ENCODE data around the gene SLC26A5.
A peak's percentile ranks its signal among the peaks of the same experiment; 100 is the strongest.

Gene SLC26A5

DNA sequence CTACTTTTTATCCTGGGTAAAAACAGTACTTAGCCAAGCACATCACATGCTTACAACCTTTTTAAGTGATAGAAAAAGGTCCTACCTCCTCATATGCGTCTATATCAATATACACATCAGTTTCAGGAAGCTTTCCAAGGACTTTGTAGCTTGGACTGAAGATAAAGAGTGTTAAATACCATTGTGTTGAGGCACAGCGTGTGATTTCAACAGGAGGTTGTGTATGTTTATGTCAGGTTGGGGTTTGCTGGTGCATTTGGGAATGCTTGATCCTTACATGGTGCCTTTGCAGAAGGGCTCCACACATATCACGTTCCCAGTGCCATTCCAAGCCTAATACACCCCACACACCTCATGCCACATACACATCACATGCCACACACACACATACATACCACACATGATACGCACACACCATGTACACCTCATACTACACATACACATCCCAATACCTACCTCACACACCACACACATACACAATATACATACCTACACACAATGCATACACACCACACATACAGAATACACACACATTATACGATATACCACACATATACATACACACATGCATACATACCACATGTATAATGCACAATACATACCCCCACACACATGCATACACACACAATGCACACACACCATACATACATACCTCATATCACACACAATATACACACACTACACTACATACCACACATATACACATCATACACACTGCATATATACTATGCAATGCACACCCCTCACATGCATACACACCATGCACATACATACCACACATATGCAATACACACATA is 65.4 kb downstream of the SLC26A5 start:
- Histone ChIP-seq H3K27ac (ENCODE audit: low read depth, low read length) (no peak overlapping the region), H3K9ac (ENCODE audit: low read depth, low read length) (no peak overlapping the region), H3K4me3 (ENCODE audit: low read depth, low read length) (no peak overlapping the region), H3K27me3 (ENCODE audit: control insufficient read depth, insufficient read depth, low read length) (no peaks in the 10 kb centered on the region), H3K9me3 (ENCODE audit: control insufficient read depth, insufficient read depth, low read length) (no peaks in the 10 kb centered on the region), H3K4me1 (ENCODE audit: control insufficient read depth, insufficient read depth, low read length) (no peaks in the 10 kb centered on the region), H3K36me3 (ENCODE audit: control insufficient read depth, insufficient read depth, low read length) (no peaks in the 10 kb centered on the region)

DNA sequence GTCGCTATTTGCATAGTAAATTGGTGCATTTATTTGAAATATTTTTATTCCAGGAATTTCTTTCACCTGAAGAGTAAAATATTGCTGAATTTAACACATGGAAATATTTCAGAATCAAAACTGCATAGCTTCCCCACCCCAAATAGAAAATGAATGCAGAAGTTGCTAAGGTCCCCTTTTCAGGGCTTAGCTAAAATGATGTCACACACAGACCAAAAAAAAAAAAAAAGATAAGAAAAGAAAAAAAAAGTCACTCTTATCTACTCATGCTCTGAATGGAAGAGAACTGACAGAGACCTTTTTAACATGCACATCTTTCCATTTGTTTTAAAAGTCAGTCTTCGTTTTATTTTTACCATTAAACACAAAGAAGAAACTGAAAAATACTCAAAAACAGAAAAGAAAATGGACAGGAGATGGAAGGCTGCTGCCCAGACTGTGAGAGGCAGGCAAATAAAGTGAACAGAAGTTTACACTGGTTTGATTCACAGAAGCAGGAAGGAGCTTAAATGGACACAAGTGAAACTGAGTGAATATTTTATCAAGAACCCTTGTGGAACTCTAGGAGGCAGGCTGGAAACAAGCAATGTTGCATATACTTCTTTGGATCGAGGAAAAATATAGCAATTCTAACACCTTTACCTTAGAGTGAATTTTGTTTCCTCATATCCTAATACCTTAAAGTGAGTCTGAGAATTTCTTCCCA is 66.6 kb downstream of the SLC26A5 start:
- Histone ChIP-seq H3K27me3 (ENCODE audit: control insufficient read depth, insufficient read depth, low read length) (no peaks in the 10 kb centered on the region), H3K27ac (ENCODE audit: low read depth, low read length) (no peak overlapping the region), H3K9me3 (ENCODE audit: control insufficient read depth, insufficient read depth, low read length) (no peaks in the 10 kb centered on the region), H3K4me1 (ENCODE audit: control insufficient read depth, insufficient read depth, low read length) (no peaks in the 10 kb centered on the region), H3K4me3 (ENCODE audit: low read depth, low read length) (no peak overlapping the region), H3K36me3 (ENCODE audit: control insufficient read depth, insufficient read depth, low read length) (no peaks in the 10 kb centered on the region), H3K9ac (ENCODE audit: low read depth, low read length) (no peak overlapping the region)

DNA sequence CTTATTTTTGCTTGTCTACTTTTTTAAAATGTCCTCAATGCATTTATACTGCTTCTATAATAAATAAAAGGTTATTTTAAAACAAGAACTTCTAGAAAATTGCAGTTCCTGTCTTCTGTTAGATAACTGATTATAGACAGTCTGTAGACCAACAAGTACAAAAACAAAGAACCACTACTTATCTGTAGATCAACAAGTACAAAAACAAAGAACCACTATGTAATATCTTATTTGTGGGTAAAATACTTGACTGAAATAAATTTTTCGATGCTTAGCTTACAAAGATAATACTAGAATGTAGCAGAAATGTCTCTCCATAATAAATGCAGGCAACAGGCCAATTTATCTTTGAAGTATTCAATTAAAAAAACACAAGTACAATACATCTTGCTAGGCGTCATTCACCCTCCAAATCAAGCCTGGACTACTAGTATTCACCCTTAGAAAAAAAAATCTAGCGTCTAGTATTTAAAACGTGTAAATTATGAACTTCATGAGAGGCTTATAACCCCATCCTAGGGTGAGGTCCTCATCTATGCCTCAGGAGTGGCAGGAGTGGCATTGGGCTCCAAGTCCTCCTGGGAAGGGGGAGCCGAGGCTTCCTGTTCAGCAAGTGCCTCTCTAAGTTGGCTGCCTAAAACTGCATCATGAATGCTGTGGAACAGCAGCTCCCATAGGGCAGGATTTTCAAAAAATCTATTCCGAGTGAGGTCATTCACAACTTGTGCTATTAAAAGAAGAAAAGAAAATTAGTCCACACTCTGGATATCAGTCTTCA is 72.0 kb downstream of the SLC26A5 start:
- Histone ChIP-seq H3K27ac (ENCODE audit: low read depth, low read length) (no peak overlapping the region), H3K36me3 (ENCODE audit: control insufficient read depth, insufficient read depth, low read length) (peaks cover 5% of the 10 kb centered on the region), H3K4me1 (ENCODE audit: control insufficient read depth, insufficient read depth, low read length) (no peaks in the 10 kb centered on the region), H3K9me3 (ENCODE audit: control insufficient read depth, insufficient read depth, low read length) (no peaks in the 10 kb centered on the region), H3K27me3 (ENCODE audit: control insufficient read depth, insufficient read depth, low read length) (no peaks in the 10 kb centered on the region), H3K9ac (ENCODE audit: low read depth, low read length) (no peak overlapping the region), H3K4me3 (ENCODE audit: low read depth, low read length) (no peak overlapping the region)

DNA sequence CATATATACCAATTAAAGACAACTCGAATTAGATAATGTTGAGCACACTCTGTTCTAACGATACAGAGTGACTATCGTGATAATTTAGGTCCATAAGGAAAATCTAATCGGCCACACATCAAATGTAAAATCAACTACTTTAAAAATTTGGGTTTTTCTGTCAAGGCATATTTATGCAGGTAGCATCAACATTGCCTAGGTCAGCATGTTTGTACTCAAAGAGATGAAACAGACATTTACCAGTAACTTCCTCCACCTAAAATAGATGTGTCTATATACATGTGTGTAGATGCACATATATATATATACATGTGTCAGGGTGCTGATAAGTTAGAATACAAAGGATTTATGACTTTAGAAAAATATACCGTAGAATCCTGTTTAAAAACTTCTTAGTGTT is 76.6 kb downstream of the SLC26A5 start:
- Histone ChIP-seq H3K4me1 (ENCODE audit: control insufficient read depth, insufficient read depth, low read length) (no peaks in the 10 kb centered on the region), H3K27me3 (ENCODE audit: control insufficient read depth, insufficient read depth, low read length) (no peaks in the 10 kb centered on the region), H3K27ac (ENCODE audit: low read depth, low read length) (no peak overlapping the region), H3K9me3 (ENCODE audit: control insufficient read depth, insufficient read depth, low read length) (no peaks in the 10 kb centered on the region), H3K4me3 (ENCODE audit: low read depth, low read length) (no peak overlapping the region), H3K9ac (ENCODE audit: low read depth, low read length) (no peak overlapping the region), H3K36me3 (ENCODE audit: control insufficient read depth, insufficient read depth, low read length) (peaks cover 52% of the 10 kb centered on the region)

DNA sequence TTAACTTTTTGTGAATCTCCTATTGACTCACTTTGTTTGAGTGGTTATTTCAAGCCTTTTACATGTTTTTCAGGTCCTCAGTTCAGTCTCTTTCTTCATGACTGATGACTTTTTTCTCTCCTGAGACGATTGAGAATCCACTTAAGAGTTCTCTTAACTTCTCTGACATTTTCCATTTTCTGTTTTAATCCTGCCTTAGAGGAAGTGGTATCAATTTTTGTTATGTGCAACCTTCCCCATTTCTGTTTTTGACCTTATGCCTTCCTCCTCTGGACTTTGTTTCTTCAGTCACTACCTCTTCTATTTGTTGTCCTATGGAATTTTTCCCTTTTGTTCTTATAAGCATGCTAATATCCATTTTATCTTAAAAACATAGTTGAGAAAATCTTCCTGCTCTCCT is 96.2 kb downstream of the SLC26A5 start:
- Histone ChIP-seq H3K9ac (ENCODE audit: low read depth, low read length) (no peak overlapping the region), H3K4me1 (ENCODE audit: control insufficient read depth, insufficient read depth, low read length) (peaks cover 9% of the 10 kb centered on the region; the same call in 1 of the 2 replicates), H3K27me3 (ENCODE audit: control insufficient read depth, insufficient read depth, low read length) (no peaks in the 10 kb centered on the region), H3K4me3 (ENCODE audit: low read depth, low read length) (no peak overlapping the region), H3K27ac (ENCODE audit: low read depth, low read length) (no peak overlapping the region), H3K9me3 (ENCODE audit: control insufficient read depth, insufficient read depth, low read length) (no peaks in the 10 kb centered on the region), H3K36me3 (ENCODE audit: control insufficient read depth, insufficient read depth, low read length) (peaks cover 45% of the 10 kb centered on the region)

DNA sequence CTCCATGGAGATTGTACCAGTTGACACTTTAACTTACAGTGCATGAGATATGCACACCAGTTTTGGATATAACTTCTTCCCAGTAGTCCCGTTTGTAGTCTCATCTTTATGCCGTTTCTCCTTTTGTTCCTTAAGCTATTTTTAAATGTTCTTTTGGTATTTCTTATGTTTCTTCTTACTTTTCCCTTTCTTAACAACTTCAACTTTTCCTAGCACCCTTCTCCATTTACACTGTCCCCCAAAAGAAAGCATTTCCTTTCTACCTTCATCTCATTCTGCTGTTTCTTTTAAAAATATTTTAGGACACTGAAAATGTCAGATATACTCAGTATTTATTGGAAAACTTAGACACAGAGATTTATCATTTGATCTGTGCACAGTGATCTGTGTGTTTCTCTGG is 97.0 kb downstream of the SLC26A5 start:
- no peaks in the 10 kb centered on the region for H3K9me3 ChIP-seq (ENCODE audit: control insufficient read depth, insufficient read depth, low read length)
- H3K36me3 ChIP-seq (ENCODE audit: control insufficient read depth, insufficient read depth, low read length) = peaks cover 37% of the 10 kb centered on the region
- H3K9ac ChIP-seq (ENCODE audit: low read depth, low read length) = no peak overlapping the region
- H3K4me3 ChIP-seq (ENCODE audit: low read depth, low read length) = peak overlapping the region; percentile 99
- H3K27me3 ChIP-seq (ENCODE audit: control insufficient read depth, insufficient read depth, low read length) = no peaks in the 10 kb centered on the region
- H3K27ac ChIP-seq (ENCODE audit: low read depth, low read length) = no peak overlapping the region
- H3K4me1 ChIP-seq (ENCODE audit: control insufficient read depth, insufficient read depth, low read length) = peaks cover 9% of the 10 kb centered on the region; the same call in 1 of the 2 replicates

DNA sequence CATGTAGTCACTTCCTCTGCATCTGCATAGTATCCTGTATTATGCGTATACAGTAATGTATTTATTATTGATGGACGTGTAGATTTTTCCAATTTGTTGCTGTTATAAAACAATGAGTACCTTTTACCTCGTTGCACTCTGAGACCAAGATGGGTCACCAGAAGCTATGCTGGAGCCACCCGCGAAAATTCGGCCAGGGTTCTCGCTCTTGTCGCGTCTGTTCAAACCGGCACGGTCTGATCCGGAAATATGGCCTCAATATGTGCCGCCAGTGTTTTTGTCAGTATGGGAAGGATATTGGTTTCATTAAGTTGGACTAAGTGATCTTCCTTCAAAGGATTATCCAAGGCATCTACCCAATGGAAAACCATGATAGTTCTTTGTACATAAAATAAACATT is 97.6 kb downstream of the SLC26A5 start:
- H3K27me3 ChIP-seq (ENCODE audit: control insufficient read depth, insufficient read depth, low read length) = no peaks in the 10 kb centered on the region
- peaks cover 32% of the 10 kb centered on the region for H3K36me3 ChIP-seq (ENCODE audit: control insufficient read depth, insufficient read depth, low read length)
- H3K9ac ChIP-seq (ENCODE audit: low read depth, low read length) = no peak overlapping the region
- no peak overlapping the region for H3K27ac ChIP-seq (ENCODE audit: low read depth, low read length)
- H3K4me1 ChIP-seq (ENCODE audit: control insufficient read depth, insufficient read depth, low read length) = peaks cover 11% of the 10 kb centered on the region; the same call in 1 of the 2 replicates
- H3K4me3 ChIP-seq (ENCODE audit: low read depth, low read length) = peak overlapping the region; percentile 99
- no peaks in the 10 kb centered on the region for H3K9me3 ChIP-seq (ENCODE audit: control insufficient read depth, insufficient read depth, low read length)

DNA sequence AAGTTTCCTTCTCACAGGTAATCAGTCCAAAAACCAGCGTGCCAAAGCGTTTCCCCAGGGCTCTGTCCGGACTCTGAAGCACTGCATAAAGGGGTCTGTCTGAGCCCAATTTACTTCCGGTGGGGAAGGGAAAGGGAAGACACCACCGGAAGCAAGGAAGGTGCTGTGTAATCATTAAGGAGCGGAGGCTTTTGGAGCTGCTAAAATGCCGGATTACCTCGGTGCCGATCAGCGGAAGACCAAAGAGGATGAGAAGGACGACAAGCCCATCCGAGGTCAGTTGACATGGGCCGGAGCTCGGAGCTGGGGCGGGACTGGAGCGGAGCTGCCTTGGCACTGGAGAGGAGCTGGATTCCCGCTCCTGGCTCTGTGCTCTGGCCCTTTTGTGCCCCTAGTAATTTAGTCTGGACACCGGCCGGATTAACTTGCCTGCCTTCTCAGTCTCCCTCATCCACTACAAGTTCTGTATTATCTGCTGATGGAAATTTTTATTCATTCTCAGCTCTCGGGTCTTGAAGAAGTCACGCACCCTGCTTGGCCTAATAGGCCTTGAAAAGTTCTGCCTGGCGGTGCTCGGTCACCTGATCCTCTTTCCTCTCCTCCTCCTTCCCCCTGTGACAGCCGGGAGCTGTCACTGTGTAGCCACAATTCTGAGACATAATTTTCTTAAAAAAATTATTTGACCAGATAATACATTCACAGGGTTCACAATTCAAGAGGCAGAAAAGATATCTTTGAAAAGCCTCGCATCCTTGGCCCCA is 98.3 kb downstream of the SLC26A5 start, which contains the start of gene PSMC2:
Gene PSMC2, plus strand, starts transcription at position 137 of the 761 bp plus-strand sequence. Its CDS starts 69 bp downstream, at position 206.
- Histone ChIP-seq H3K4me1 (ENCODE audit: control insufficient read depth, insufficient read depth, low read length) (peaks cover 14% of the 10 kb centered on the region; the same call in 1 of the 2 replicates), H3K36me3 (ENCODE audit: control insufficient read depth, insufficient read depth, low read length) (peaks cover 25% of the 10 kb centered on the region), H3K9me3 (ENCODE audit: control insufficient read depth, insufficient read depth, low read length) (no peaks in the 10 kb centered on the region), H3K4me3 (ENCODE audit: low read depth, low read length) (peak within 1 kb of the TSS; percentile 99), H3K27me3 (ENCODE audit: control insufficient read depth, insufficient read depth, low read length) (no peaks in the 10 kb centered on the region), H3K9ac (ENCODE audit: low read depth, low read length) (peak within 1 kb of the TSS; percentile 91), H3K27ac (ENCODE audit: low read depth, low read length) (peak within 1 kb of the TSS; percentile 93)

DNA sequence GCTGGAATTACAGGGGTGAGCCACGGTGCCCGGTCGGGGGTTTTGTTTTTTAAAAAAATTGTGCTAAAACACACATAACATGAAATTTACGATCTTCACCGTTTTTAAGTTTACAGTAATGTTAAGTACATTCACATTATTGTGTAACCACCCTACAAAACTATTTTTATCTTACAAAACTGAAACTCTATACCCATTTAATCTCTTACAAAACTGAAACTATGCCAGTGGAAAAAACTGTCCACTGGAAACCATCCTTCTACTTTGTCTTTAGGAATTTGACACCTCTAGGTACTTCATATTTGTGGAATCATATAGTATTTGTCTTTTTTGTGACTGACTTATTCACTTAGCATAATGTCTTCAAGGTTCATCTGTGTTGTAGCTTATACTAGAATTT is 99.6 kb downstream of the SLC26A5 start:
- Histone ChIP-seq H3K27me3 (ENCODE audit: control insufficient read depth, insufficient read depth, low read length) (no peaks in the 10 kb centered on the region), H3K4me3 (ENCODE audit: low read depth, low read length) (no peak overlapping the region), H3K27ac (ENCODE audit: low read depth, low read length) (no peak overlapping the region), H3K9me3 (ENCODE audit: control insufficient read depth, insufficient read depth, low read length) (no peaks in the 10 kb centered on the region), H3K9ac (ENCODE audit: low read depth, low read length) (no peak overlapping the region), H3K36me3 (ENCODE audit: control insufficient read depth, insufficient read depth, low read length) (peaks cover 24% of the 10 kb centered on the region), H3K4me1 (ENCODE audit: control insufficient read depth, insufficient read depth, low read length) (peaks cover 14% of the 10 kb centered on the region; the same call in 1 of the 2 replicates)

DNA sequence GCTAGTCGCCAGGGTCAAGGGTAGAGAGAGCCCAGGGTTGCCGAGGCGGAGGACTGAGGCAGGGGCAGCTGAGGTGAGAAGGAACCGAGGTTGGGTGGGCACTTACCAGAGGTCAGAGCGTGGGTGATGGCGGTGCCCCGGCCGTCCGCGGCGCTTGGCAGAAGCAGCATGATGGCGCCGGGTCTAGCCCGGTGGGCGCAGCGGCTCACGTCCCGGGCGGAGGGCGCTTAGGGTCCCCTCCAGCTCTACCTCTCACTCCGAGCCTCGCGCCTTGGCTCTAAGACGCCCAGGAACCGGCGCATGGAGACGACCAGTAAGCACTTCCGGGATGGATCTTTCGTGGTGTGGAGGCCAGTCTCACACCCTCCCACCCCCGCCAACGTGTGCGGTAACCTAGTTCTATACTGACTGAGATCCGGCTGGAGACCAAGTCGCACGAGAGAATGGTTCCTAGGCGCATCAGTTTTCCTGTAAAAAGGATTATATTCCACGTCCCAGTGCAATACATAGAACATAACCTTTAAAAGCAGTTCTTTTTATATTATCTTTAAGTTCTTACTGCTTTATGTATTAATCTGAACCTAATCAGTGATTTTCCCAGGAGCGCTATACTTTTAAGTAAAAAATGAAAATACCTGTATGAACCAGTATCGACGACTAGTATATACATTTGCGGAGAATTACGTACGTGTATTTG is 101.4 kb downstream of the SLC26A5 start, which contains the start of gene DNAJC2:
Gene DNAJC2, minus strand, starts transcription at position 315 of the 697 bp plus-strand sequence. Its CDS starts 145 bp downstream, at position 170.
- no peaks in the 10 kb centered on the region for H3K9me3 ChIP-seq (ENCODE audit: control insufficient read depth, insufficient read depth, low read length)
- peak within 1 kb of the TSS; percentile 85 for H3K4me3 ChIP-seq (ENCODE audit: low read depth, low read length)
- no peaks in the 10 kb centered on the region for H3K27me3 ChIP-seq (ENCODE audit: control insufficient read depth, insufficient read depth, low read length)
- H3K9ac ChIP-seq (ENCODE audit: low read depth, low read length) = peak within 1 kb of the TSS; percentile 89
- H3K27ac ChIP-seq (ENCODE audit: low read depth, low read length) = peak within 1 kb of the TSS; percentile 82
- peaks cover 27% of the 10 kb centered on the region for H3K36me3 ChIP-seq (ENCODE audit: control insufficient read depth, insufficient read depth, low read length)
- peaks cover 14% of the 10 kb centered on the region; the same call in 1 of the 2 replicates for H3K4me1 ChIP-seq (ENCODE audit: control insufficient read depth, insufficient read depth, low read length)

All from HUES48 (cell line).